Kidney epithelial cell (primary cell): Measurements from ENCODE around the gene PHF20. TPM values are rescaled to one million over a fixed set of nuclear protein-coding genes. Genes with fewer than 3 reads are reported as not detected.
"Not testable (repeated sequence)": the region's sequence is repeated elsewhere in the genome, so short reads cannot be mapped to it uniquely, and the experiment has no call there.

Experiments
- DNase-seq: peaks from one replicate; pipeline ENCODE4 v3.0.0-alpha.2; 2010; ENCODE audit warnings: low read depth
- H3K27me3 ChIP-seq: 2 replicates; pipeline ENCODE4 v1.6.0; 2011; ENCODE audit warnings: low read length; ENCODE audit not compliant: control insufficient read depth, insufficient read depth
- H3K36me3 ChIP-seq: 2 replicates; pipeline ENCODE4 v1.5.1; 2011; ENCODE audit warnings: low read length; ENCODE audit not compliant: control insufficient read depth, insufficient read depth
- H3K4me3 ChIP-seq: 2 replicates; pipeline ENCODE4 v1.5.1; 2011; ENCODE audit warnings: low read depth, mild to moderate bottlenecking, control low read depth, low read length
- CTCF ChIP-seq: IDR thresholded peaks from 2 replicates; pipeline ENCODE4 v1.5.1; 2011; ENCODE audit warnings: mild to moderate bottlenecking, moderate library complexity, low read length, control low read depth, inconsistent platforms; ENCODE audit not compliant: insufficient read depth, poor library complexity, severe bottlenecking
- total RNA-seq: library from RNA; depleted of rRNA; stranded (reverse); fragments of >200 nt; gene quantifications from 2 replicates; pipeline ENCODE4 v1.2.3, GENCODE V29; 2015

Gene PHF20
- total RNA-seq, 1 donor from 2014 or later: 39.0 TPM

- TF ChIP-seq CTCF: no peak
- no peak for DNase-seq
- no peak overlapping the region for H3K4me3 ChIP-seq
- H3K36me3 ChIP-seq: no peaks in the 10 kb centered on the region
- no peaks in the 10 kb centered on the region for H3K27me3 ChIP-seq
Observed at GRCh38 chr20:35854713-35855348, 83.0 kb downstream of the PHF20 start.

- H3K27me3 ChIP-seq, H3K4me3 ChIP-seq, H3K36me3 ChIP-seq, DNase-seq: not testable (repeated sequence)
Observed at GRCh38 chr20:35855641-35856040, 83.8 kb downstream of the PHF20 start.

GRCh38 chr20:35856866-35857265 is 85.1 kb downstream of the PHF20 start:
- TF ChIP-seq CTCF: no peak
- DNase-seq: no peak
- Histone ChIP-seq H3K36me3 (no peaks in the 10 kb centered on the region), H3K27me3 (no peaks in the 10 kb centered on the region), H3K4me3 (no peak overlapping the region)

GRCh38 chr20:35866418-35867202 is 94.8 kb downstream of the PHF20 start:
- TF ChIP-seq CTCF: no peak
- no peak overlapping the region for H3K4me3 ChIP-seq
- DNase-seq: no peak
- H3K36me3 ChIP-seq: no peaks in the 10 kb centered on the region
- no peaks in the 10 kb centered on the region for H3K27me3 ChIP-seq

- no peaks in the 10 kb centered on the region for H3K27me3 ChIP-seq
- no peak for TF ChIP-seq CTCF
- no peak for DNase-seq
- H3K36me3 ChIP-seq: no peaks in the 10 kb centered on the region
- H3K4me3 ChIP-seq: no peak overlapping the region
Observed at GRCh38 chr20:35870541-35871258, 98.9 kb downstream of the PHF20 start.

- Histone ChIP-seq H3K27me3 (no peaks in the 10 kb centered on the region), H3K36me3 (no peaks in the 10 kb centered on the region), H3K4me3 (no peak overlapping the region)
- no peak for DNase-seq
- no peak for TF ChIP-seq CTCF
Observed at GRCh38 chr20:35871259-35871771, 99.5 kb downstream of the PHF20 start.
